NCI-H2107 treated with DMSO at 0.1 percent for 48 hours (cell line): Measurements from ENCODE around the gene SECISBP2L.
A peak's percentile ranks its signal among the peaks of the same experiment; 100 is the strongest.
"Not testable (repeated sequence)": the region's sequence is repeated elsewhere in the genome, so short reads cannot be mapped to it uniquely, and the experiment has no call there.

Experiments used
- DNase-seq: peaks from one replicate; lab custom pipeline; 2025; ENCODE audit not compliant: unreplicated experiment; lab: John Stamatoyannopoulos, UW

The SECISBP2L gene

DNA sequence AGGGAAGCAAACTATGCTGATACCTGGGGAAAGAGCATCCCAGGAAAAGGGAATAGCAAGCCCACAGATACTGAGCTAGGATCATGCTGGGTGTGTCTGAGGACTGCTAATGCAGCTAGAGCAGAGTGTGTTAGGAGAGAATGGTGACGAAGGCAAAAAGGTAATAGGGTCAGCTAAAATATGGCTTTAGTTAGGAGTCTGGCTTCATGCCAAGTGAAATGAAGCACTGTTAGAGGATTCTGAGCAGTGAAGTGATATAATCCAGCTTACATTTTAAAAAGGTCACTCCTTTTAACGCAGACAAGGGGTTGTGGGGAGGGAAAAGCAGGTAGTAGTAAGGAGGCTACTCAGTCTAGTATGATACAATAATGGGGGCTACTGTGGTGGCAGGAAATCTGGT is 30.4 kb downstream of the SECISBP2L start:
- no peak for DNase-seq

DNA sequence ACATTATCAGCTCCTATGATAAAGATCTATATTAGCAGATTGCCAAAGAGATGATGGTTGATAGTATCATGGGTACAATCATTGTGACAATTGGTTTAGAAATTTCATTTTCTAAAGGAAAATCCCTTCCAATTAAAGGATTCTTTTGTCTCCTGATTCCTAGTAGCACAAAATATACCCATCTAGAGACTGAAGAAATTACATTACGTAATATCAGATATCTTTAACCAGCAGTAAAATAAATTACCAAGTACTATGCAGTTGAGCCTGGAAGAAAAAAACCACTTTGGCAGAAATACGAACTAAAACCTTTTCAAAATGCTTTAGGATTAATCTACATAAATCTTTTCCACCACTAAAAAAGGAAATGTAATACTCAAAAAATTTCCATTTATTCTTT is 46.9 kb downstream of the SECISBP2L start:
- DNase-seq, result no peak

DNA sequence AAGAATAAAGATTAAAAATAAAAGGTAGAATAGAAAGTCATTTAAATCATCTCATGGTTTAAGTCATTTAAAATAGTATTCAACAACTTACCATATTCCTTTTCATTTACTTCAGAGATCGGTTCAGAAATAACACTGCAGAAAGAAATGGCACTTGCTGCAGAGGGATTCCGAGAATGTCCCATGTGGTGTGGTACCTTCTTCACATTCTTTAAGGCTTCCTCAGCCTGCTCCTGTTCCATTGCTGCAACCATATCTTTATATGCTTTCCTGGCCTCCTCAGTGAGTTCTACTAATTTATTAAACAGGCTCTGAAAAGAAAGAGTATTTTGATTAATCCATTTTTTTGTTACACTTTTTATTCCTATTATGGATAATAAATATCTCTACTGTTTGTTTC is 50.0 kb downstream of the SECISBP2L start:
- no peak for DNase-seq

DNA sequence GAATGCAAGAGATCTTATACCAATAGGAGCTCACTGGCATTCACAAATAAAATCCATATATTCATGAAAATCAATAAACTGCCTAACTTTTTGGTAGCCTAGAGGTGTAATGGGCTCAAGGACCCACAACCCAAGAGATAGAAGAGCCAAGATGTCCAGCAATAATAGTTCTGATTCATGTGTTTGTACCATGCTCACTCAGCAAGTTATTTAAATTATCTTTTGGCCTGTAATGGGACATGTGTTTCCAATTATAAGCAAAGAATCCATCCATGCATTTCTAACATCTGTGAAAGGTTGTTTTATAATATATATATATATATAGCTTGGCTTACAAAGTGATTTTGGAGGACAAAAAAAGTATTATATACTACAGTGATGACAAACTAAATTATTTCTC is 52.9 kb downstream of the SECISBP2L start:
- no peak for DNase-seq

DNA sequence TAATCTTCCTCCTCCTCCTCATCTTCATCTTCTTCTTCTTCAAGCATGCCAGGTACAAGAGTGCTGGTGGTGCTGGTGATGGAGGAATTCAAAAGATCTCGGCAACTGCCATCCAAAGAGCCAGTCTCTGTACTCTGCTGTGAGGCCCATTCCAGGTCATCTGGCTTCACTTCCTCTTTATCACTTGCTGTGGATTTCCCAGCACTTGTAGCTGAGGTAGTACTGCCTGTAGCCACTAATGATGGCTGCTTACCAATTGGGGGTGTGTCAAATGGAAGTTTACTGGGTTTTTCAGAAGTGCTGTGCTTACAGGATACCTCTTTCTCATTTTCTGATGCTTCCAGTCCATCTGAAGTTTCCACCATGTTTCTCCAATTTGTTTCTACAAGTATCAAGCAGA is 53.7 kb downstream of the SECISBP2L start:
- DNase-seq, result no peak

DNA sequence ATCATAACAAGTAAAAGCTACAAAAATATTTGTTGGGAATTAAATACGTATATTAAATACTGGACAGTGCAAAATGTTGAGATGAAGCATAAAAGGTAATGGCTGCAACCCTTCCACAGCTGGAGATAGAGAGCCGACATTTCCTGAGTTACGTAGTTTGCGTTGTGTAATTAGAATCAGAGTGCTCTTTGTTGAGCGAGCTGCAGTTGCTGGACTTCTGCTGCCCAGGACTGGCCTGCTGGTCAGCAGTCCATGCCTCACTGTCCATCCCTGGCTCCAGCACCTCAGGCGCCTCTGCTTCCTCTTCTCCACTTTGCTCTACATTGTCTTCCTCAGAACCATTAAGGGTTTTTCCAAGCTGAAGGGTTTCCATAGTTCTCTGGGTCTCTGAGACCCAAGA is 54.1 kb downstream of the SECISBP2L start:
- DNase-seq, result no peak

DNA sequence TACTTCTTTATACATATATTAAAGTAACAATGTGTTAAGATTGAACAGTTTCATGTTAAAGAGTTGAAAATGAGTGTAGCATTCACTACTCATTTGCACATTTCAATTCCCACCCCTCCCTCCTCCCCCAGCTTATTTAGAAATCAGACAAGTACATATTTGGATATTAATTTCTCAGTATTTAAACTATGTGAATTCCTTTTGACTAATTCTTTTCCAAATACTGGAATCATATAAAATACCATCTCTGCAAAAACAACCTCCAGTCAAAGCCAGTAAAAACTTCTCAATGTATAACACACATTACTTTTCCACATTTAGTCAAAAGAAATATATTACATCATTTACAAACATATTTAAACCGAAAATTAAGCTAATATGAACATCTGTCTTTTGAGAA is 57.1 kb downstream of the SECISBP2L start:
- no peak for DNase-seq

DNA sequence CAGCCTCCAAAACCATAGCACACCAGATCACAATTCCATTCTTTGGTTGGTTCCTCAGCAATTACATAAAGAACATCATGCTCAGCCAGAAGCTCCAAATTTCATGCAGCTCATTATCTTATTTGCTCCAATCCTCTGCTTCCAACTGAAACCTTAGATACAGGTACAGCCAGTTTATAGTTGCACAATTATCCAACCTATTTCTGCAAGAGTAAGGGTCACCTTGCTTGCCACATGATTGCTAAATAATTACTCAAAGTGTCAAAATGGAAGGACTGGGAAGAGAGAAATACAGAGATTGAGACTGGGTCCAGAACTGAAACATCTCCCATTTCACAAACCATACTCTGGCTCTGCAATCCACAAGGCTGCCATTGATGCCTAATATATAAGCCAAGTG is 59.1 kb downstream of the SECISBP2L start:
- no peak for DNase-seq

DNA sequence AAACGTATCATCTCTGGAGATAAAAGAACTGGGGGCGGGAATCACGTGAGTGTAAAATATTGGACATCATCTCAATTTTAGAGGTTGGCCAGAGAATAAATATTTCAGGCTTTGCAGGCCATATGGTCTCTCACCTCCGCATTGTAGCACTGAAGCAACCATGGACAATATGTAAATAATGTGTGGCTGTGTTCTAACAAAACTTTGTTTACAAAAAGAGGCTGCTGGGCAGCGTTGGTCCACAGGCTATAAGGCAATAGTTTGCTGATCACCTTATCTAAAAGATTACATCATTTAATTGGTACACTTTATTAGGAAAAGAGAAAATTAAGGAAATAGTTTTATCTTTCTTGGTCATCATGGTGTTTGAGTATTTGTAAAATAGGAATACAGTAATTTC is 60.0 kb downstream of the SECISBP2L start:
- no peak for DNase-seq

DNA sequence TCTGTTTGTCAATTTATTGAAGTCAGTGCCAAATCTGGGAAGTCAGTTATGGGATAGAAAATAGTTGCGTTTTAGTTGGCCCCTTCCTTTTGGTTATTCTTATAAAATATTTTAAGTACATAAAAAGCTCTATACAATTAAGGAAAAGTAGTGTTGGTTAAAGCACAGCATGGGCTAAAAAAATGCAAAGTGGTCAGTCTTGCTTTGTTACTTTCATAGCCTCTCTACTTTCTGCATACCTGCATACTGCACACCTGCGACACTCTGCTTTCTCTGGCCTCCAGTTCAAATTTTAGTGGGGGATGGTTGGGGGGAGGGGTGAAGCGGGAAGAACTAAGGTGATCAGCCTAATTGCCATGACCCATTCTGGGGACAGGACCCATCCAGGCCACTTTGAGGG is 60.7 kb downstream of the SECISBP2L start:
- no peak for DNase-seq

DNA sequence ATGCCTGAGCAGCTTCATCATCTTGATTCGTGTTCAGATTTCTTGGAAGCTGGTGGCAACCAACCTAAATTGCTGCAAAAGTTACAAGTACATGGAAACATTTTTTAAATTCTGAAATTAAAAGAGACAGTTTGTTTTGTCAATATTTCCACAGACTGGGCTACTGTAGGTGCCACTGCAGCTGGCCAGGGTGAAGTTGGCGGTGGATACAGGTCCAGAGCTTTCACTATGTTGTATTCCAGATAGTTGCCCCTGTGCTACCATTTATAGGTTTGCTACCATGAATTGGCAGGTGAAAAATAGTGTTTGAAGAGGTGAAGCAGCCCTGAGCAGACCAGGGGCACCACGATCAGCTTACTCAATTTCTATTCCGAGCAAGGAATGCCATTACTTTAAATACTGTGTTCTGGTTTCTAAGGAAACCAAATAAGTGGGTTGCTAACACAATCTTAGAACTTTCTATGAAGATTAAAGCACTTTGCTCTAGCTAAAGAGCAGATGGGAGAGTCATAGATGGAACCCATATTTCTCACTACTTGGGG is 61.4 kb downstream of the SECISBP2L start:
- no peak for DNase-seq

DNA sequence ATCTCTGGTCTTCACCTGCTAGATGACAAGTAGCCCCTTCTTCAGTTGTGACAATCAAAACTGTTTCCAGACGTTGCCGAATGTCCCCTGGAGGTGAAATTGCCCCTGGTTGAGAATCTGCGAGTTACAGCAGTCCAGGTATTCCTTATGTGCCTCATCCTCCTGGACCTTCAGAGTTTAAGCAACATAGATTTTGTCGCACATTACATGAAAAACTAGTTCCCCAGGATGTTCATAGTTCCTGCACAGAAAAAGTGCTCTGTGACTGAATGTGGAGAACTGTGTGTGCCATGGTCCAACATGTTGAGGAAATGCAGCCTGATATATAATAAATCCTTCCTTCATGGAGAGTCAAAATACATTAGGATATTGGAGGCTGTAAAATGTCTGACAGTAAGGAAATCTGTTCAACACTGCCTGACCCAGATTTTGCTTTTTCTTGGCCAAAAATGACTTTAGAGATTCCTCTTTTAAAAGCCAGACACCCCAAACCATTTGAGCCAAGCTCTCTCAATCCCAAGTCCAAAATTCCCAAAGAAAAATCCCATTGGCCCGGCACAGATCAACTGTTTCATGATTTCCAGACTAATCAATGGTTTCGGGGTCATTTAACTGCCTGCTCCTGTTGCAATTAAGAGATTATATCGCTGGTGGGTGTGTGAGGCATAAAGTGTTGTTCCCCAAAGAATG is 62.1 kb downstream of the SECISBP2L start:
- DNase-seq, result no peak

DNA sequence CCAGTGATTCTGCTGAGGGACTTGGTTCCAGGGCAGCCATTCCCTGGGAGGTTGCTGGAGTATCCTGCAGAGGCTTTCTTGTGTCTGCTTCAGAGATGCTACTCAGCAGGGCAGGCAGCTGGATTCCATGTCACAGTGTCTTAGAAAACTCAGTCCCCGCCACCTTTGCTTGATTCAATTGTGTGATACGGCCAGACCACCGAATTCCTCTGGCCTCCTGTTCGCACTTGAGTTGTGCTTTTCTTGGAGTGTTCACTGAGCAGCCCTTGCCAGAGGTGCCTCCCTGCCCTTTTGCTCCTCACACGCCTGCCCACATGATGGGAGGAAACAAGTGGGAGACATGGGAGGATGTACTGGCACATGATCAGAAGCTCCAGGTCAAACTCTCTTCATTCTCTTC is 62.9 kb downstream of the SECISBP2L start:
- DNase-seq, result no peak

DNA sequence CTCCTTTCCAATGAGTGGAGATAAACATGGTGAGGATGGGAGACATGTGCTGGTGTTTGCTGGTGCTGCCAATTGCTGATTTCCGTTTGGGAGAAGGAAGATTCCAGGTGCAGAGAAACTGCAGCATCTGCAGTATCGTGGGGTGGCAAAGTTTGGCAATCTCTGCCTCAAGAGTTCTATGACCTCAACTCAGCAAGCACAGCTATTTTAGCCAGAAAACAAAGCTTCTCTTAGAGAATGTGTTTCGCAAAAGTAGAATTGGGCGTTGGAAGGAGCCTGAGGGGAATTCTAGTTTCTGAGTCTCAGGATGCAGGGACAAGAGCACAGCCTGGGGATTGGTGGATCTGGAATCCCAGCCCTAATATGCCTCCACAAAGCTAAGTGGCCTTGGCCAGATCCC is 64.3 kb downstream of the SECISBP2L start:
- DNase-seq, result no peak

DNA sequence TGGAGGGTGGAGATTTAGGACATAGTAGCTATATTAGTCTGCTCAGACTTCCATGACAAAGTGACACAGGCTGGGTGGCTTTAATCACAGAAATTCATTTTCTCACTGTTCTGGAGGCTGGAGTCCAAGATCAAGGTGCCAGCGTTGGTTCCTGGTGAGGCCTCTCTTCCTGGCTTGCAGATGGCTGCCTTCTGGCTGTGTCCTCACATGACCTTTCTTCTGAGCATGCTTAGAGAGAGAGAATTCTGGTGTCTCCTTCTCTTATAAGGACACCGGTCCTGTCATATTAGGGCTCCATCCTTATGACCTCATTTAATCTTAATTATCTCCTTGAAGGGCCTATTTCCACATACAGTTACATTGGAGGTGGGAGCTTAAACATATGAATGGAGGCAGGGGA is 67.6 kb downstream of the SECISBP2L start:
- DNase-seq, result no peak

DNA sequence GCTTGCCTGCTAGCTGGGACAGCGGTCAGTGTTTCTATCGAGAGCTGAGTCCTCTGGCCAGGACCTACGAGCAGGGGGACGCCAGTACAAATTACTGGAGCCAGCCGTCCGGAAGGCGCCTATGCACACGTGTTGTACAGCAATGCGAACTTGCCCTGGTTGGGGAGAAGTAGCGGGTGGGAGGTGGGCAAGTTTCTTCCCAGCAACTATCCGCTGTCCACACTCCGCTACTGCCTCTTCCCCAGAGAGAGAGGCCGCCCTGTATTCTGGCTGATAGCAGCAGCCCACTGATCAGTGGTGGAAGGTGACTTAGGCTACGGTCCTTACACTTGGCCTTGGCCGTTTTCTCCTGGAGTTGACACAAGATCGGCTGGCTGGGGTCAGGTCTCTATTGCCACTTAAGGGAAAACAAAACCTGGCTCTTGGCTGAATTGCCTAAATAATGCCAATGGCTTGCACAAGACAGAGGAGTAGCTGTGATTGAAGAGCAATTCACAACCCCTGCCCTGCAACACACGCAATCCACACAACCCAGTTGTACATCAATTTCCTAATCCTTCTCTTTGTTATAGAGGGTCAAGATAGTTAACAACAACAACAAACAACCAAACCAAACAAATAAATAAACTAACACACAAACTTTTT is 69.7 kb downstream of the SECISBP2L start:
- no peak for DNase-seq

DNA sequence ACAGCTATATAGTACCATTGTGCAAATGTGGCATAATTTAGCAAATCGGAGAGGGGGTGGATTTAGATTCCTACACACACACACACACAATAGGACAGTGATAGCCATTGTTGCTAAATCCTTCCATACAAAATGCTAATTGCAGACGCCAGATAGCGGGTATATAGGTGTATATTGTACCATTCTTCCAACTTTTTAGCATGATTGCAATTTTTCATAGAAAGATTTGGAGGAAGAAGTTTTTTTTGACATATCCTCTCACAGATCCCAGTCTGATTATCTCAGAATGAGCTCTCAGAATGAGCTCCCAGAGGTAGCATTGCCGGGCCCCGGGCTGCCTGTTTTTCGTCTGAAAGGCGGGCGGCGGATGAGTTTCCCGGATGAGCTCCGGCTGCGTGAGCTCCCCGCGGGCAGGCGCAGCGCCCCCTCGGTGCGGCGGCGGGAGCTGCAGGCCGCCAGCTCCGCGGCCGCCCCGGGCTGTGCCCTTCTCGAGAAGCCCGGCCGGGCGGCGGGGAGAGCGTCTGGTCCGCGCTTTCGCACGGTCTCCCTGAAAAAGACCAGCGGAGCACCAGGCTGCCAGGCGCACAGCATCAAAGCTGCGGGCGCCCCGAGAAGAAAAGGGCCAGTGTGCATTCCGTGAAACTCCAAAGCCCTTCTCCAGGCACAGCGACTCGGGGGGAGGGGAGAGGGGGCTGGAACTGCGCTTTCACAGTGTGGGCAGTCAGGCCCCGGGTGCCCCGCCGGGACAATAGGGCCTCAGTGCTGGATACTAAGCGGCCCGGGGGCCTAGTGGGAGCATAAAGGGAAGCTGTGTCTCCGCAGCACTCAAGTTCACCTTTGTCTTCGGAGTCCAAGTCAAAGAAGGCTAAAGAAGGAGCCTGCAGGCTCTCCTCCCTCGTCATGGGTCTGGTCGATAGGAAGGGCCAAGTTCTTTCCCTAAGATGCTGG is 70.5 kb downstream of the SECISBP2L start:
- peak; percentile 2 for DNase-seq

DNA sequence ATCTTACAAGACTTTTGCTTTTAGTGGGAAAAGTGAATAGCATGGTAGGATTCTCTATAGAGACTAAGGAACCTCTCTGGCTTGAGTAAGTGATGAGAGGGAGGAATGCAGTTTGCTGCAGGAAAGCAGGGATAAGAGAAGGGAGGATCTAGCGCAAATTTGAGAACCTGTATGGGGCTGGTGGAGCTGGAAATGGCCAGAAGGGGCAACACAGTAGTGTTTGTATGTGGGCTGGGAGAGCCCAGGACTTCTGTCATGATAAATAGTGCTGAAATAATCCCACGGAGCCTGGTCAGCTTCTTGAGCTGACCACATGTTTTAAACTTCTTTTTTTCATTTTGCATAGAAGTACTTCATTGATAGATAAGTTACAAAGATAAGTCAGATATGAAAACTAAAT is 71.4 kb downstream of the SECISBP2L start:
- no peak for DNase-seq

DNA sequence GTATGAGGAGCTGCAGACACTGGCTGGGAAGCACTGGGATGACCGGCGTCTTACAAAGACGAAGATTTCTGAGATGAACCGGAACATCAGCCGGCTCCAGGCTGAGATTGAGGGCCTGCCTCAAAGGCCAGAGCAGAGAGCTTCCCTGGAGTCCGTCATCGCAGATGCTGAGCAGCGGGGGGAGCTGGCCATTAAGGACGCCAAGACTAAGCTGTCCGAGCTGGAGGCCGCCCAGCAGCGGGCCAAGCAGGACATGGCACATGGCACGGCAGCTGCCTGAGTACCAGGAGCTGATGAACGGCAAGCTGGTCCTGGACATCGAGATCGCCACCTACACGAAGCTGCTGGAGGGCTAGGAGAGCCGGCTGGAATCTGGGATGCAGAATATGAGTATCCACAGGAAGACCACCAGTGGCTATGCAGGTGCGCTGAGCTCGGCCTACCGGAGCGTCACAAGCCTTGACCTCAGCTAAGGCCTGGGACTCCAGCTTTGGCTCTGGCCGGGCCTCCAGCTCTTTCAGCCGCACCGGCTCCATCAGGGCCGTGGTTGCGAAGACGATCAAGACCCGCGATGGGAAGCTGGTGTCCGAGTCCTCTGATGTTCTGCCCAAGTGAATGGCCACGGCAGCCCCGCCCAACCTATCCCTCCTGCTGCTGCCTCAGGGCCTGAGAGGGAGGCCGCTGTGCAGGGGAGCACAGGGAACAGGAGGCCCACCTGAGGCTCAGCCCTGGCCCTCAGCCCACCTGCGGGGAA is 73.3 kb downstream of the SECISBP2L start:
- DNase-seq, result no peak

DNA sequence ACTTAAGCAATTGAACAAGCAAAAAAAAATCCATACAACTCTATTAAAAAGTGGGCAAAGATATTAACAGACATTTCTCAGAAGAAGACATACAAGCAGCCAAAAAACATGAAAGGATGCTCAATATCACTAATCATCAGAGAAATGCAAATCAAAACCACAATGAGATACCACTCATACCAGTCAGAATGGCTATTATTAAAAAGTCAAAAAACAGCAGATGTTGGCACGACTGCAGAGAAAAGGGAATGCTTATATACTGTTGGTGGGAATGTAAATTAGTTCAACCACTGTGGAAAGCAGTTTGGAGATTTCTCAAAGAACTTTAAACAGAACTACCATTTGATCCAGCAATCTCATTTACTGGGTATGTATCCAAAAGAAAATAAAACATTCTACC is 75.3 kb downstream of the SECISBP2L start:
- DNase-seq, result not testable (repeated sequence)

DNA sequence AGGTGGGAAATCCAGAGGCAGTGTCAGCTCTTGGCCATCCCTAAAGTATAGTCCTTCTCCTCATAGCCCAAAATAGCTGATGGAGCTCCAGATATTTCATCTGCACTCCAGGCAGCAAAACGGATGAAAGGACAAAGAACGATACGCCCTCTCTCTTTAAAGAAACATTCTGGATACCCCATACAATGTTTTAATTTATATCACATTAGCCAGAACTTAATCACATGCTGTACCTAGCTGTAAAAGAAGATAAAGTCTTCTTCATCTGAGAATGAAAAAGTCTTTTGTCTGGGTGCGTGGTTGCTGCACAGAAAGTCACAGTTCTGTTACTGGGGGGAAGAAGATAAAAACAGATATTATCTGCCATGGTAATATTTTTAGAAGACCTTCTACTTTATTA is 78.2 kb downstream of the SECISBP2L start:
- no peak for DNase-seq
